ENCODE measurements around the gene DPEP2NB. TPM values are rescaled to one million over a fixed set of nuclear protein-coding genes. Genes with fewer than 3 reads are reported as not detected.

The DPEP2NB gene
- total RNA-seq, 5 donors from 2014 or later (not counting 1 experiment from before 2014, with no cell fraction given): not detected

GRCh38 chr16:68049449-68049848, 33.7 kb upstream of the DPEP2NB start:
- no peak overlapping the region for H3K4me3 Mint-ChIP-seq
- peaks cover 42% of the 10 kb centered on the region for H3K36me3 Mint-ChIP-seq
- H3K27me3 ChIP-seq (replicated peaks in 1 of 2; ENCODE audit: control insufficient read depth in 2 of 2, extremely low read depth in 1 of 2, insufficient read depth in 2 of 2, low read length in 1 of 2): no peaks in the 10 kb centered on the region
- ChIA-PET CTCF (no interaction called here), POLR2A (no interaction called here)
- H3K4me1 ChIP-seq (ENCODE audit: control insufficient read depth in 1 of 2, extremely low read depth in 1 of 2, insufficient read depth in 2 of 2, low read length in 2 of 2): no peaks in the 10 kb centered on the region
- no peak for ATAC-seq (replicated peaks in 1 of 4)
- H3K9me3 Mint-ChIP-seq: no peaks in the 10 kb centered on the region
- H3K36me3 ChIP-seq (ENCODE audit: control insufficient read depth in 2 of 2, extremely low read depth in 1 of 2, insufficient read depth in 1 of 2, low read length in 1 of 2): peaks cover 11 to 32% of the 10 kb centered on the region in 2 donors
- H3K4me1 Mint-ChIP-seq: peaks cover 4 to 9% (median 5%) of the 10 kb centered on the region in 3 donors
- WGBS (ENCODE audit: insufficient coverage): no CpG with 5 or more reads among the region's 2 CpGs
- H3K27ac ChIP-seq (ENCODE audit: low read length): no peak overlapping the region
- H3K9me3 ChIP-seq: no peaks in the 10 kb centered on the region
- H3K27ac Mint-ChIP-seq: no peak overlapping the region
- H3K4me3 ChIP-seq (ENCODE audit: control insufficient read depth in 1 of 2, extremely low read depth in 1 of 2, low read length in 1 of 2): no peak overlapping the region
- DNase-seq: no peak
- H3K27me3 Mint-ChIP-seq: no peaks in the 10 kb centered on the region

GRCh38 chr16:68047987-68048386, 32.3 kb upstream of the DPEP2NB start:
- no peaks in the 10 kb centered on the region for H3K9me3 ChIP-seq
- no peak for DNase-seq
- H3K4me1 ChIP-seq (ENCODE audit: control insufficient read depth in 1 of 2, extremely low read depth in 1 of 2, insufficient read depth in 2 of 2, low read length in 2 of 2): no peaks in the 10 kb centered on the region
- ATAC-seq (replicated peaks in 1 of 4): no peak
- Mint-ChIP-seq H3K9me3 (no peaks in the 10 kb centered on the region), H3K27ac (no peak overlapping the region), H3K27me3 (no peaks in the 10 kb centered on the region), H3K4me1 (peaks cover 4 to 9% (median 5%) of the 10 kb centered on the region in 3 donors), H3K36me3 (peaks cover 30% of the 10 kb centered on the region), H3K4me3 (no peak overlapping the region)
- whole genome bisulfite sequencing (ENCODE audit: insufficient coverage): no CpG with 5 or more reads among the region's 2 CpGs
- ChIA-PET POLR2A (interaction anchor here in 1 of 2 donors (0.6 kb wide), 1 partner anchor 403 kb away, joined by 13 read pairs; no protein-coding TSS in a partner anchor), CTCF (interaction anchor here in 1 of 2 donors (0.6 kb wide), 1 partner anchor 287 kb away, joined by 5 read pairs; no protein-coding TSS in a partner anchor)
- peaks cover 11 to 25% of the 10 kb centered on the region in 2 donors for H3K36me3 ChIP-seq (ENCODE audit: control insufficient read depth in 2 of 2, extremely low read depth in 1 of 2, insufficient read depth in 1 of 2, low read length in 1 of 2)
- no peak overlapping the region for H3K27ac ChIP-seq (ENCODE audit: low read length)
- no peaks in the 10 kb centered on the region for H3K27me3 ChIP-seq (replicated peaks in 1 of 2; ENCODE audit: control insufficient read depth in 2 of 2, extremely low read depth in 1 of 2, insufficient read depth in 2 of 2, low read length in 1 of 2)
- no peak overlapping the region for H3K4me3 ChIP-seq (ENCODE audit: control insufficient read depth in 1 of 2, extremely low read depth in 1 of 2, low read length in 1 of 2)

GRCh38 chr16:68046106-68046505, 30.4 kb upstream of the DPEP2NB start:
- Histone ChIP-seq H3K4me3 (ENCODE audit: control insufficient read depth in 1 of 2, extremely low read depth in 1 of 2, low read length in 1 of 2) (no peak overlapping the region), H3K36me3 (ENCODE audit: control insufficient read depth in 2 of 2, extremely low read depth in 1 of 2, insufficient read depth in 1 of 2, low read length in 1 of 2) (peaks cover 3 to 26% of the 10 kb centered on the region in 2 donors), H3K27me3 (replicated peaks in 1 of 2; ENCODE audit: control insufficient read depth in 2 of 2, extremely low read depth in 1 of 2, insufficient read depth in 2 of 2, low read length in 1 of 2) (no peaks in the 10 kb centered on the region), H3K9me3 (no peaks in the 10 kb centered on the region), H3K27ac (ENCODE audit: low read length) (no peak overlapping the region), H3K4me1 (ENCODE audit: control insufficient read depth in 1 of 2, extremely low read depth in 1 of 2, insufficient read depth in 2 of 2, low read length in 2 of 2) (no peaks in the 10 kb centered on the region)
- H3K4me3 Mint-ChIP-seq: no peak overlapping the region
- H3K4me1 Mint-ChIP-seq: peaks cover 4 to 9% (median 5%) of the 10 kb centered on the region in 3 donors
- peaks cover 29% of the 10 kb centered on the region for H3K36me3 Mint-ChIP-seq
- DNase-seq (no peak), ATAC-seq (replicated peaks in 1 of 4) (no peak)
- H3K27me3 Mint-ChIP-seq: no peaks in the 10 kb centered on the region
- ChIA-PET POLR2A (no interaction called here), CTCF (interaction anchor here in 1 of 2 donors (0.7 kb wide), 1 partner anchor 44 kb away, joined by 4 read pairs; no protein-coding TSS in a partner anchor)
- WGBS (ENCODE audit: insufficient coverage): 73% methylated on average over 6 of the region's 7 CpGs
- no peaks in the 10 kb centered on the region for H3K9me3 Mint-ChIP-seq
- H3K27ac Mint-ChIP-seq: peak overlapping the region; percentile 13 to 23

GRCh38 chr16:68041783-68042182, 26.1 kb upstream of the DPEP2NB start:
- no peaks in the 10 kb centered on the region for H3K9me3 Mint-ChIP-seq
- H3K4me3 Mint-ChIP-seq: no peak overlapping the region
- Histone ChIP-seq H3K9me3 (no peaks in the 10 kb centered on the region), H3K4me3 (ENCODE audit: control insufficient read depth in 1 of 2, extremely low read depth in 1 of 2, low read length in 1 of 2) (no peak overlapping the region), H3K36me3 (ENCODE audit: control insufficient read depth in 2 of 2, extremely low read depth in 1 of 2, insufficient read depth in 1 of 2, low read length in 1 of 2) (peaks cover 0 to 10% of the 10 kb centered on the region in 2 donors), H3K27me3 (replicated peaks in 1 of 2; ENCODE audit: control insufficient read depth in 2 of 2, extremely low read depth in 1 of 2, insufficient read depth in 2 of 2, low read length in 1 of 2) (no peaks in the 10 kb centered on the region), H3K4me1 (ENCODE audit: control insufficient read depth in 1 of 2, extremely low read depth in 1 of 2, insufficient read depth in 2 of 2, low read length in 2 of 2) (peaks cover 2 to 8% of the 10 kb centered on the region in 2 experiments), H3K27ac (ENCODE audit: low read length) (no peak overlapping the region)
- peaks cover 9% of the 10 kb centered on the region for H3K36me3 Mint-ChIP-seq
- peaks cover 10 to 21% (median 12%) of the 10 kb centered on the region in 3 donors for H3K4me1 Mint-ChIP-seq
- H3K27ac Mint-ChIP-seq: no peak overlapping the region
- WGBS (ENCODE audit: insufficient coverage): no CpG with 5 or more reads among the region's 2 CpGs
- H3K27me3 Mint-ChIP-seq: no peaks in the 10 kb centered on the region
- ChIA-PET POLR2A (no interaction called here), CTCF (interaction anchor here in 1 of 2 donors (0.7 to 1.4 kb wide), 4 partner anchors 10 to 57 kb away, joined by 3 to 6 read pairs (median 4); no protein-coding TSS in a partner anchor)
- DNase-seq: no peak
- ATAC-seq (replicated peaks in 1 of 4): no peak

- H3K4me3 ChIP-seq (ENCODE audit: control insufficient read depth in 1 of 2, extremely low read depth in 1 of 2, low read length in 1 of 2): no peak overlapping the region
- Mint-ChIP-seq H3K27me3 (no peaks in the 10 kb centered on the region), H3K4me3 (no peak overlapping the region), H3K4me1 (peaks cover 5 to 18% (median 9%) of the 10 kb centered on the region in 3 donors), H3K27ac (peak overlapping the region; percentile 86 to 88), H3K9me3 (no peaks in the 10 kb centered on the region), H3K36me3 (peaks cover 7% of the 10 kb centered on the region)
- CTCF ChIA-PET: interaction anchor here (0.6 to 1.6 kb wide), 38 partner anchors 11 to 520 kb away, joined by 3 to 14 read pairs (median 4); partner anchors contain the start of genes DDX28 (in 1 of the 2), DUS2 (in 1 of the 2), NFATC3 (in 1 of the 2) and NRN1L (in 1 of the 2)
- H3K9me3 ChIP-seq: no peaks in the 10 kb centered on the region
- H3K36me3 ChIP-seq (ENCODE audit: control insufficient read depth in 2 of 2, extremely low read depth in 1 of 2, insufficient read depth in 1 of 2, low read length in 1 of 2): peaks cover 0 to 10% of the 10 kb centered on the region in 2 donors
- POLR2A ChIA-PET: interaction anchor here in 1 of 2 donors (0.6 kb wide), 1 partner anchor 31 kb away, joined by 5 read pairs; no protein-coding TSS in a partner anchor
- peak; percentile 66 to 95 (median 86) for DNase-seq
- peaks cover 2 to 13% of the 10 kb centered on the region in 2 experiments for H3K4me1 ChIP-seq (ENCODE audit: control insufficient read depth in 1 of 2, extremely low read depth in 1 of 2, insufficient read depth in 2 of 2, low read length in 2 of 2)
- no peaks in the 10 kb centered on the region for H3K27me3 ChIP-seq (replicated peaks in 1 of 2; ENCODE audit: control insufficient read depth in 2 of 2, extremely low read depth in 1 of 2, insufficient read depth in 2 of 2, low read length in 1 of 2)
- ATAC-seq (replicated peaks in 1 of 4): peak; percentile 98 to 99 (median 98)
- H3K27ac ChIP-seq (ENCODE audit: low read length): no peak overlapping the region
- 0% methylated on average over 2 of the region's 14 CpGs for WGBS (ENCODE audit: insufficient coverage)
These were observed 25.0 kb upstream of the DPEP2NB start for GRCh38 chr16:68040506-68041288.

- CTCF ChIA-PET: interaction anchor here in 1 of 2 donors (0.7 to 1.4 kb wide), 3 partner anchors 39 to 331 kb away, joined by 3 to 4 read pairs (median 3); partner anchors contain the start of gene DPEP2
These were observed 22.3 kb upstream of the DPEP2NB start for GRCh38 chr16:68037841-68038597.

More at GRCh38 chr16:68037841-68038597, 22.3 kb upstream of the DPEP2NB start:
- WGBS (ENCODE audit: insufficient coverage): 97% methylated on average over 3 of the region's 9 CpGs
- no peak for DNase-seq
- POLR2A ChIA-PET: interaction anchor here in 1 of 2 donors (0.7 kb wide), 1 partner anchor 46 kb away, joined by 9 read pairs; no protein-coding TSS in a partner anchor
- Histone ChIP-seq H3K27ac (ENCODE audit: low read length) (no peak overlapping the region), H3K4me3 (ENCODE audit: control insufficient read depth in 1 of 2, extremely low read depth in 1 of 2, low read length in 1 of 2) (no peak overlapping the region), H3K4me1 (ENCODE audit: control insufficient read depth in 1 of 2, extremely low read depth in 1 of 2, insufficient read depth in 2 of 2, low read length in 2 of 2) (peaks cover 2 to 13% of the 10 kb centered on the region in 2 experiments), H3K36me3 (ENCODE audit: control insufficient read depth in 2 of 2, extremely low read depth in 1 of 2, insufficient read depth in 1 of 2, low read length in 1 of 2) (peaks cover 0 to 10% of the 10 kb centered on the region in 2 donors), H3K27me3 (replicated peaks in 1 of 2; ENCODE audit: control insufficient read depth in 2 of 2, extremely low read depth in 1 of 2, insufficient read depth in 2 of 2, low read length in 1 of 2) (no peaks in the 10 kb centered on the region), H3K9me3 (no peaks in the 10 kb centered on the region)
- Mint-ChIP-seq H3K4me3 (peak overlapping the region in 1 of 3 donors; percentile 32), H3K4me1 (peaks cover 5 to 18% (median 9%) of the 10 kb centered on the region in 3 donors), H3K9me3 (no peaks in the 10 kb centered on the region), H3K36me3 (peaks cover 7% of the 10 kb centered on the region), H3K27me3 (no peaks in the 10 kb centered on the region), H3K27ac (peak overlapping the region in 1 of 2 donors; percentile 59)
- no peak for ATAC-seq (replicated peaks in 1 of 4)

Data from T-cell (primary cell).